Panc1 (cell line): ENCODE results near the gene GBP6. TPM values are rescaled to one million over a fixed set of nuclear protein-coding genes. Genes with fewer than 3 reads are reported as not detected.

Experiments
- ATAC-seq: fragments of 200-7000 bp; cut with Tn5 transposase; 2 replicates; pipeline ENCODE4 v1.9.1; 2020; ENCODE audit warnings: mild to moderate bottlenecking, moderate library complexity
- BruUV-seq: library from RNA; stranded (reverse); fragments of 400-500 nt; replicated peaks from 2 replicates; lab custom pipeline; 2021; lab: Mats Ljungman, UMichigan
- CTCF ChIA-PET: fragments of 300-600 bp; sonication (Branson Sonifier 250); formaldehyde crosslinking; loops from one replicate; lab custom pipeline; 2022; ENCODE audit warnings: antibody characterized with exemption; lab: Charles Lee
- POLR2A ChIA-PET: fragments of 300-600 bp; sonication (Branson Sonifier 250); formaldehyde crosslinking; loops from one replicate; lab custom pipeline; 2022; ENCODE audit warnings: antibody characterized with exemption; lab: Charles Lee
- DNase-seq: peaks from one replicate; pipeline ENCODE4 v3.0.0-alpha.2; 2010; ENCODE audit warnings: low read depth, low spot score
- H3K27ac ChIP-seq: 2 replicates; pipeline ENCODE4 v1.5.1; 2011; ENCODE audit warnings: mild to moderate bottlenecking, low read length, inconsistent platforms
- H3K27me3 ChIP-seq: fragments of 200-500 bp; sonication (Bioruptor generic); 2 replicates; pipeline ENCODE4 v1.6.0; 2014; ENCODE audit warnings: low read length, inconsistent platforms; ENCODE audit not compliant: control insufficient read depth, insufficient read depth
- H3K36me3 ChIP-seq: fragments of 200-500 bp; sonication (Bioruptor generic); 2 replicates; pipeline ENCODE4 v1.5.1; 2014; ENCODE audit warnings: inconsistent platforms, mild to moderate bottlenecking, low read length, moderate library complexity; ENCODE audit not compliant: control insufficient read depth, insufficient read depth
- H3K4me1 ChIP-seq: 2 replicates; pipeline ENCODE4 v1.5.1; 2011; ENCODE audit warnings: inconsistent platforms, mild to moderate bottlenecking, low read length, moderate library complexity; ENCODE audit not compliant: control insufficient read depth, insufficient read depth
- H3K4me3 ChIP-seq, 2 experiments: 2 replicates each; pipeline ENCODE4 v1.5.1; 2011 to 2012; ENCODE audit warnings: low read depth in 2 of 2, low read length in 2 of 2, mild to moderate bottlenecking in 2 of 2, inconsistent platforms in 1 of 2, moderate library complexity in 1 of 2
- H3K9me3 ChIP-seq: fragments of 200-500 bp; sonication (Bioruptor generic); 2 replicates; pipeline ENCODE4 v1.5.1; 2014; ENCODE audit warnings: low read depth, mild to moderate bottlenecking, inconsistent platforms, low read length, moderate library complexity; ENCODE audit not compliant: control insufficient read depth, insufficient read depth
- CTCF ChIP-seq: fragments of 450-650 bp; IDR thresholded peaks from 2 replicates; pipeline ENCODE4 v1.5.1; 2017; ENCODE audit warnings: mild to moderate bottlenecking
- POLR2AphosphoS5 ChIP-seq: IDR thresholded peaks from 2 replicates; pipeline ENCODE4 v1.6.1; 2012; ENCODE audit warnings: mild to moderate bottlenecking, low read depth, low read length, moderate library complexity
- SIN3A ChIP-seq: IDR thresholded peaks from 2 replicates; pipeline ENCODE4 v1.6.1; 2012; ENCODE audit warnings: low read depth, mild to moderate bottlenecking, low read length, moderate library complexity, borderline replicate concordance; ENCODE audit not compliant: insufficient read depth
- TCF7L2 ChIP-seq: IDR thresholded peaks from 2 replicates; pipeline ENCODE4 v1.6.1; 2011; ENCODE audit warnings: mild to moderate bottlenecking, low read depth, low read length, inconsistent platforms
- in situ Hi-C: cut with HindIII; loops from 2 replicates; pipeline ENCODE4 v1.10.0; 2016; ENCODE audit warnings: low sequenced_read_pairs, low pct_unique_long_range_greater_than_20kb
- intact Hi-C: fragments of 100-400 bp; cut with micrococcal nuclease; formaldehyde crosslinking; loops from one replicate; pipeline ENCODE4 v1.10.0; 2022; ENCODE audit not compliant: unreplicated experiment
- total RNA-seq: library from RNA; stranded (reverse); gene quantifications from one replicate; pipeline ENCODE4 v1.2.1, GENCODE V29; 2021; ENCODE audit not compliant: unreplicated experiment
- TF ChIP-seq, protein P1 (sequence below), 2 experiments: IDR thresholded peaks; 2 replicates each; pipeline ENCODE4 v1.6.1; 2011 to 2012; ENCODE audit warnings: low read depth in 2 of 2, control low read depth in 1 of 2, low read length in 1 of 2, mild to moderate bottlenecking in 1 of 2, moderate library complexity in 1 of 2; ENCODE audit not compliant: insufficient read depth in 1 of 2

Gene GBP6
- total RNA-seq, 1 experiment from 2014 or later, result not detected

GRCh38 chr1:89360716-89361115, 3.1 kb upstream of the GBP6 start:
- intact Hi-C loops, result loop anchor here (5.0 kb wide), 1 partner anchor 92 kb away; no protein-coding TSS in a partner anchor
- Histone ChIP-seq H3K9me3 (no peaks in the 10 kb centered on the region), H3K4me3 (no peak overlapping the region), H3K27ac (no peak overlapping the region), H3K4me1 (no peaks in the 10 kb centered on the region), H3K27me3 (peaks cover 2% of the 10 kb centered on the region; the same call in 1 of the 2 replicates), H3K36me3 (no peaks in the 10 kb centered on the region)
- no TSS peak for BruUV-seq
- no peak for TF ChIP-seq POLR2AphosphoS5
- no peak for ATAC-seq
- ChIA-PET CTCF (interaction anchor here (0.6 kb wide), 1 partner anchor 78 kb away, joined by 3 read pairs; no protein-coding TSS in a partner anchor), POLR2A (no interaction called here)
- in situ Hi-C loops, result no loop called here
- DNase-seq, result no peak

GRCh38 chr1:89361681-89362080, 2.2 kb upstream of the GBP6 start:
- Histone ChIP-seq H3K4me3 (no peak overlapping the region), H3K36me3 (no peaks in the 10 kb centered on the region), H3K9me3 (no peaks in the 10 kb centered on the region), H3K27me3 (0 out of 2 replicates have a peak, but pooled peaks cover under 1% of the 10 kb centered on the region), H3K4me1 (no peaks in the 10 kb centered on the region), H3K27ac (no peak overlapping the region)
- TF ChIP-seq CTCF (no peak), TCF7L2 (no peak), SIN3A (no peak), POLR2AphosphoS5 (no peak)
- TF ChIP-seq, protein P1, sequence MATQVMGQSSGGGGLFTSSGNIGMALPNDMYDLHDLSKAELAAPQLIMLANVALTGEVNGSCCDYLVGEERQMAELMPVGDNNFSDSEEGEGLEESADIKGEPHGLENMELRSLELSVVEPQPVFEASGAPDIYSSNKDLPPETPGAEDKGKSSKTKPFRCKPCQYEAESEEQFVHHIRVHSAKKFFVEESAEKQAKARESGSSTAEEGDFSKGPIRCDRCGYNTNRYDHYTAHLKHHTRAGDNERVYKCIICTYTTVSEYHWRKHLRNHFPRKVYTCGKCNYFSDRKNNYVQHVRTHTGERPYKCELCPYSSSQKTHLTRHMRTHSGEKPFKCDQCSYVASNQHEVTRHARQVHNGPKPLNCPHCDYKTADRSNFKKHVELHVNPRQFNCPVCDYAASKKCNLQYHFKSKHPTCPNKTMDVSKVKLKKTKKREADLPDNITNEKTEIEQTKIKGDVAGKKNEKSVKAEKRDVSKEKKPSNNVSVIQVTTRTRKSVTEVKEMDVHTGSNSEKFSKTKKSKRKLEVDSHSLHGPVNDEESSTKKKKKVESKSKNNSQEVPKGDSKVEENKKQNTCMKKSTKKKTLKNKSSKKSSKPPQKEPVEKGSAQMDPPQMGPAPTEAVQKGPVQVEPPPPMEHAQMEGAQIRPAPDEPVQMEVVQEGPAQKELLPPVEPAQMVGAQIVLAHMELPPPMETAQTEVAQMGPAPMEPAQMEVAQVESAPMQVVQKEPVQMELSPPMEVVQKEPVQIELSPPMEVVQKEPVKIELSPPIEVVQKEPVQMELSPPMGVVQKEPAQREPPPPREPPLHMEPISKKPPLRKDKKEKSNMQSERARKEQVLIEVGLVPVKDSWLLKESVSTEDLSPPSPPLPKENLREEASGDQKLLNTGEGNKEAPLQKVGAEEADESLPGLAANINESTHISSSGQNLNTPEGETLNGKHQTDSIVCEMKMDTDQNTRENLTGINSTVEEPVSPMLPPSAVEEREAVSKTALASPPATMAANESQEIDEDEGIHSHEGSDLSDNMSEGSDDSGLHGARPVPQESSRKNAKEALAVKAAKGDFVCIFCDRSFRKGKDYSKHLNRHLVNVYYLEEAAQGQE (IDR thresholded peaks at IDR 0.05; ENCODE audit: insufficient read depth in 1 of 2, low read depth in 2 of 2, low read length in 1 of 2), result no peak
- POLR2A ChIA-PET, result interaction anchor here (0.6 kb wide), 1 partner anchor 346 kb away, joined by 3 read pairs; no protein-coding TSS in a partner anchor
- CTCF ChIA-PET, result no interaction called here
- no peak for DNase-seq
- in situ Hi-C loops, result no loop called here
- intact Hi-C loops, result loop anchor here (5.0 kb wide), 1 partner anchor 91 kb away; no protein-coding TSS in a partner anchor
- BruUV-seq, result no TSS peak
- ATAC-seq, result no peak

GRCh38 chr1:89363196-89363595, 663 bp upstream of the GBP6 start:
- H3K9me3 ChIP-seq, result no peaks in the 10 kb centered on the region
- H3K27ac ChIP-seq, result no peak overlapping the region
- no peaks in the 10 kb centered on the region for H3K27me3 ChIP-seq
- ChIA-PET CTCF (interaction anchor here (0.6 kb wide), 1 partner anchor 35 kb away, joined by 11 read pairs; no protein-coding TSS in a partner anchor), POLR2A (no interaction called here)
- intact Hi-C loops (loop anchor here (5.0 kb wide), 1 partner anchor 89 kb away; no protein-coding TSS in a partner anchor), in situ Hi-C loops (no loop called here)
- H3K36me3 ChIP-seq, result no peaks in the 10 kb centered on the region
- no peak for TF ChIP-seq TCF7L2
- TF ChIP-seq SIN3A, result no peak
- TF ChIP-seq, protein P1 (IDR thresholded peaks at IDR 0.05; ENCODE audit: insufficient read depth in 1 of 2, low read depth in 2 of 2, low read length in 1 of 2), result no peak
- no peak for TF ChIP-seq CTCF
- no peak for TF ChIP-seq POLR2AphosphoS5
- no peaks in the 10 kb centered on the region for H3K4me1 ChIP-seq
- no TSS peak for BruUV-seq
- ATAC-seq, result no peak
- no peak for DNase-seq
- no peak overlapping the region for H3K4me3 ChIP-seq
